H1 (cell line): ENCODE data around the gene C1QL2. TPM values are rescaled to one million over a fixed set of nuclear protein-coding genes. Genes with fewer than 3 reads are reported as not detected.

ENCODE experiments used
- CBX5 ChIP-seq: fragments of 300-800, 300-1000 bp; sonication (generic); IDR thresholded peaks from 2 replicates; pipeline ENCODE4 v1.7.1; 2016; ENCODE audit warnings: antibody characterized with exemption, low read length, low read depth
- KDM4A ChIP-seq: IDR thresholded peaks from one replicate; pipeline ENCODE4 v1.7.1; 2012; ENCODE audit warnings: low read depth, mild to moderate bottlenecking, moderate library complexity, low read length, inconsistent platforms; ENCODE audit not compliant: severe bottlenecking
- RFX5 ChIP-seq: IDR thresholded peaks from 2 replicates; pipeline ENCODE4 v1.6.1; 2011; ENCODE audit warnings: low read depth, low read length, improper control_type of control experiment, borderline replicate concordance
- SIRT6 ChIP-seq: IDR thresholded peaks from one replicate; pipeline ENCODE4 v1.7.1; 2012; ENCODE audit warnings: low read length, inconsistent platforms
- TBP ChIP-seq: IDR thresholded peaks from 2 replicates; pipeline ENCODE4 v1.6.1; 2011; ENCODE audit warnings: low read depth, low read length, improper control_type of control experiment
- USF2 ChIP-seq: IDR thresholded peaks from 2 replicates; pipeline ENCODE4 v1.6.1; 2011; ENCODE audit warnings: low read length, improper control_type of control experiment
- ZNF274 ChIP-seq: IDR thresholded peaks from 2 replicates; pipeline ENCODE4 v1.7.0; 2012; ENCODE audit warnings: low read length, borderline replicate concordance; ENCODE audit errors: extremely low read depth
- polyA plus RNA-seq, 7 experiments: library from polyadenylated mRNA; depleted of rRNA in 3 of 7; stranded (reverse) in 5 of 7; unstranded in 2 of 7; fragments of >200 nt in 5 of 7; fragments of 200-250 nt in 2 of 7; gene quantifications; 1 replicate in 5 of 7; 2 replicates in 1 of 7; 4 replicates in 1 of 7; pipeline versions ENCODE4 v1.2.1 to v1.2.3, GENCODE V29; 2011 to 2013; ENCODE audit warnings: missing spikeins in 2 of 7, mixed read lengths in 2 of 7
- total RNA-seq: library from RNA; stranded (reverse); fragmentation: NEBNext Ultra II Directional; extraction: Animal tissue kit (Norgen Biotek cat#: 25700); gene quantifications from 2 replicates; pipeline ENCODE4 v1.2.1, GENCODE V29; 2021

The C1QL2 gene
- total and polyA plus RNA-seq, 2 of the 8 experiments (the other 6 are each of a cell fraction or from before 2014, with no cell fraction given) = 0.80 to 0.88 TPM

GRCh38 chr2:119190321-119191111, 32.0 kb upstream of the C1QL2 start (continued):
- TF ChIP-seq USF2 (no peak), SIRT6 (no peak), TBP (no peak), ZNF274 (no peak), RFX5 (no peak), CBX5 (no peak), KDM4A (no peak)
